ENCODE measurements around the gene FBXO28.

- TF ChIP-seq CTCF (IDR thresholded peaks at IDR 0.05; ENCODE audit: insufficient read depth, low read depth, low read length) (no peak), EZH2 (IDR thresholded peaks at IDR 0.05; ENCODE audit: insufficient read depth, low read length) (no peak)
These were observed 906 bp upstream of the FBXO28 start for GRCh38 chr1:224113005-224113404.

Measured in astrocyte (in vitro differentiated cells and primary cell).